ENCODE measurements around the gene SLC43A1. TPM values are rescaled to one million over a fixed set of nuclear protein-coding genes. Genes with fewer than 3 reads are reported as not detected.

The SLC43A1 gene
- total RNA-seq, 4 donors from 2014 or later = 1.8 to 11.4 (median 4.1) TPM

DNA sequence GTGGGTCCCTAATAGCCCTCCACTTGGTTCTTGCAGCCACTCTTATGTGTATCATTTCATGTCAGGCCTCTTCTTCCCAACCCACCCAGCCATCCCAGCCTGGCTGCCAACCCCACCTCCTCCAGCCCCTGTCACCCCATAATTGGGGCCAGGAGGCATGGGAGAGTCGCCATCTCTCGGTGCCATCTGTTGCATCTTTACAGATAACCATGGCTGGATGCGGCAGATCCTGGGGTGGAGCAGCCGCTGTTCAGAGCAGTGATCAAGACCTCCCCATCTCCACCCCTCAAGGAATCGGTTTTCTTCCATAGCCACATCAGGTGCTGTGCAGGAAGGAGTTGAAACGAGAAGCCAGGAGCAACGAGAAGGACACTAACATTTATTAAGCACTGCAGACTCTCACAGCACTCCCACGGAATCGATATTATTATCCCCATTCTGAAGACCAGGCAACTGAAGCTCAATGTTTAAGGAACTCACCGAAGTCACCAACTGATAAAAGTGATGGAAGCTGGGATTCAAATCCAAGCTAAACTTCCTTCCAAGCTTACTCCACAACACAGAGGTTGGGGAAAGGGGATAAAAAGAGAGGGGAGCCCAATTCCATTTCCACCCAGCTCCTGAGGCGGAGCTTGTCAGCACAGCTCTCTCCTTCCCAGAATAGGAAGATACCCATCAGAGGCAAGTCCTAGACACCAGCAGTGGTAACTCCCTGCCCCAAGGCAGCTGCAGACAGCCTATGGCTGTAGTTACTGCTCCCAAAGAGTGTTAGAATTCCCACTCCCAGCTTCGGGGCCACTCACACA lies 2.7 kb downstream of the SLC43A1 start:
- Histone ChIP-seq H3K4me3 (peak overlapping the region in 1 of 4 donors; percentile 91), H3K9me3 (no peaks in the 10 kb centered on the region), H3K36me3 (no peaks in the 10 kb centered on the region), H3K27me3 (peaks cover 0 to 25% (median 0%) of the 10 kb centered on the region in 4 donors), H3K4me1 (peaks cover 13 to 40% (median 19%) of the 10 kb centered on the region in 3 donors), H3K27ac (no peak overlapping the region)
- intact Hi-C loops (cut with DNase I) = no loop called here
- WGBS, 2 donors = 81 to 90% methylated on average over 5 to 8 of the region's 12 CpGs
- TF ChIP-seq POLR2A (IDR thresholded peaks at IDR 0.05) = no peak
- TF ChIP-seq, protein P1, sequence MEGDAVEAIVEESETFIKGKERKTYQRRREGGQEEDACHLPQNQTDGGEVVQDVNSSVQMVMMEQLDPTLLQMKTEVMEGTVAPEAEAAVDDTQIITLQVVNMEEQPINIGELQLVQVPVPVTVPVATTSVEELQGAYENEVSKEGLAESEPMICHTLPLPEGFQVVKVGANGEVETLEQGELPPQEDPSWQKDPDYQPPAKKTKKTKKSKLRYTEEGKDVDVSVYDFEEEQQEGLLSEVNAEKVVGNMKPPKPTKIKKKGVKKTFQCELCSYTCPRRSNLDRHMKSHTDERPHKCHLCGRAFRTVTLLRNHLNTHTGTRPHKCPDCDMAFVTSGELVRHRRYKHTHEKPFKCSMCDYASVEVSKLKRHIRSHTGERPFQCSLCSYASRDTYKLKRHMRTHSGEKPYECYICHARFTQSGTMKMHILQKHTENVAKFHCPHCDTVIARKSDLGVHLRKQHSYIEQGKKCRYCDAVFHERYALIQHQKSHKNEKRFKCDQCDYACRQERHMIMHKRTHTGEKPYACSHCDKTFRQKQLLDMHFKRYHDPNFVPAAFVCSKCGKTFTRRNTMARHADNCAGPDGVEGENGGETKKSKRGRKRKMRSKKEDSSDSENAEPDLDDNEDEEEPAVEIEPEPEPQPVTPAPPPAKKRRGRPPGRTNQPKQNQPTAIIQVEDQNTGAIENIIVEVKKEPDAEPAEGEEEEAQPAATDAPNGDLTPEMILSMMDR (IDR thresholded peaks at IDR 0.05) = no peak
- no peak for DNase-seq

- TF ChIP-seq POLR2A (IDR thresholded peaks at IDR 0.05) = no peak
- TF ChIP-seq, protein P1 (IDR thresholded peaks at IDR 0.05) = no peak
- peaks cover 0 to 25% (median 0%) of the 10 kb centered on the region in 4 donors for H3K27me3 ChIP-seq
- no peak overlapping the region for H3K4me3 ChIP-seq
- 80 to 92% methylated on average over 6 of the region's 6 CpGs for WGBS, 2 donors
- no peak for DNase-seq
- intact Hi-C loops (cut with DNase I) = no loop called here
- H3K36me3 ChIP-seq = no peaks in the 10 kb centered on the region
- H3K9me3 ChIP-seq = no peaks in the 10 kb centered on the region
- H3K27ac ChIP-seq = no peak overlapping the region
- H3K4me1 ChIP-seq = peaks cover 13 to 40% (median 19%) of the 10 kb centered on the region in 3 donors
Measured at GRCh38 chr11:57511741-57512430, 3.6 kb downstream of the SLC43A1 start.

DNA sequence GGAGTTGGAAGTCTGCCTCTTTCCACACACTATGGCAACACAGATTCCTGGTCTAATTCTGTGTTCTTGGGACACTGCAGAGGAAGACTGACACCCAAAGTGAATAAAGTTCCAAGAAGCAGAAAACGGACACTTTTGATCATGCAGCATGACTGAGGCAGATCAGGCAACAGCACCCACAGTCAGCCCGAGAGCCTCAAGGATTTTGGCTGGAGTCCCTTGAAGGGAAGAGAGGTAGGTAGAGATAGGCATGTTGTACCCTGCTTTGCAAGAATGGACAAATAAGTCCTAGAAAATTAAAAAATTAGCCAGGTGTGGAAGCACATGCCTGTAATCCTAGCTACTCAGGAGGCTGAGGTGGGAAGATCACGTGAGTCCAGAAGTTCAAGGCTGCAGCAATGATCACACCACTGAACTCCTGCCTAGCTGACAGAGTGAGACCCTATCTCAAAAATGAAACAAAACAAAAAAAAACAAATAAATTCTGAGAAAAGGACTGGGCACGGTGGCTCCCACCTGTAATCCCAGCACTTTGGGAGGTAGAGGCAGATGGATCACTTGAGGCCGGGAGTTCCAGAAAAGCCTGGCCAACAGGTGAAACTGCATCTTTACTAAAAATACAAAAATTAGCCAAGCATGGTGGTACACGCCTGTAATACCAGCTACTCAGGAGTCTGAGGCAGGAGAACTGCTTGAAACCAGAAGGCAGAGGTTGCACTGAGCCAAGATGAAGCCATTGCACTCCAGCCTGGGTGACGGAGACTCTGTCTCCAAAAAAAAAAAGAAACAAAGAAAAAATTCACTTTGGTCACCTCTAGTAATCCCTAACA lies 6.9 kb downstream of the SLC43A1 start:
- intact Hi-C loops (cut with DNase I) = no loop called here
- H3K27ac ChIP-seq = no peak overlapping the region
- H3K36me3 ChIP-seq = no peaks in the 10 kb centered on the region
- H3K4me3 ChIP-seq = no peak overlapping the region
- H3K27me3 ChIP-seq = no peaks in the 10 kb centered on the region
- TF ChIP-seq, protein P1 (IDR thresholded peaks at IDR 0.05) = no peak
- no peak for TF ChIP-seq POLR2A (IDR thresholded peaks at IDR 0.05)
- WGBS, 2 donors = 55 to 63% methylated on average over 7 of the region's 7 CpGs
- H3K9me3 ChIP-seq = no peaks in the 10 kb centered on the region
- no peak for DNase-seq
- peaks cover 0 to 13% (median 3%) of the 10 kb centered on the region in 3 donors for H3K4me1 ChIP-seq

- TF ChIP-seq POLR2A (IDR thresholded peaks at IDR 0.05) = no peak
- TF ChIP-seq, protein P1 (IDR thresholded peaks at IDR 0.05) = no peak
- WGBS, 2 donors = 85 to 91% methylated on average over 1 of the region's 1 CpG
- Histone ChIP-seq H3K27ac (no peak overlapping the region), H3K27me3 (no peaks in the 10 kb centered on the region), H3K9me3 (no peaks in the 10 kb centered on the region), H3K4me1 (peaks cover 0 to 12% (median 0%) of the 10 kb centered on the region in 3 donors), H3K4me3 (no peak overlapping the region), H3K36me3 (no peaks in the 10 kb centered on the region)
- no peak for DNase-seq
- intact Hi-C loops (cut with DNase I) = no loop called here
Measured at GRCh38 chr11:57506522-57506921, 9.0 kb downstream of the SLC43A1 start.

Data from esophagus squamous epithelium (tissue), 5 donors.